ENCODE data around the gene KCNIP1.

KCNIP1 gene

GRCh38 chr5:170563824-170564567 lies 60.2 kb downstream of the KCNIP1 start:
- H3K36me3 ChIP-seq, result no peaks in the 10 kb centered on the region
- TF ChIP-seq CTCF (IDR thresholded peaks at IDR 0.05; ENCODE audit: low read depth, low read length), result no peak
- peaks cover 7% of the 10 kb centered on the region for H3K27me3 ChIP-seq
- H3K4me3 ChIP-seq (ENCODE audit: low read depth, low read length), result no peak overlapping the region
- no peaks in the 10 kb centered on the region for H3K4me1 ChIP-seq
- no peak for DNase-seq
- no peaks in the 10 kb centered on the region for H3K9me3 ChIP-seq

GRCh38 chr5:170565072-170565471 lies 61.3 kb downstream of the KCNIP1 start:
- Histone ChIP-seq H3K36me3 (no peaks in the 10 kb centered on the region), H3K4me3 (ENCODE audit: low read depth, low read length) (no peak overlapping the region), H3K4me1 (no peaks in the 10 kb centered on the region), H3K27me3 (peaks cover 16% of the 10 kb centered on the region), H3K9me3 (no peaks in the 10 kb centered on the region)
- no peak for TF ChIP-seq CTCF (IDR thresholded peaks at IDR 0.05; ENCODE audit: low read depth, low read length)
- DNase-seq, result no peak

GRCh38 chr5:170569101-170569500 lies 65.3 kb downstream of the KCNIP1 start:
- no peaks in the 10 kb centered on the region for H3K9me3 ChIP-seq
- no peak overlapping the region for H3K4me3 ChIP-seq (ENCODE audit: low read depth, low read length)
- no peaks in the 10 kb centered on the region for H3K4me1 ChIP-seq
- peaks cover 45% of the 10 kb centered on the region for H3K27me3 ChIP-seq
- TF ChIP-seq CTCF (IDR thresholded peaks at IDR 0.05; ENCODE audit: low read depth, low read length), result no peak
- DNase-seq, result no peak
- H3K36me3 ChIP-seq, result no peaks in the 10 kb centered on the region

- peaks cover 45% of the 10 kb centered on the region for H3K27me3 ChIP-seq
- no peak for DNase-seq
- H3K4me3 ChIP-seq (ENCODE audit: low read depth, low read length), result no peak overlapping the region
- no peaks in the 10 kb centered on the region for H3K9me3 ChIP-seq
- no peak for TF ChIP-seq CTCF (IDR thresholded peaks at IDR 0.05; ENCODE audit: low read depth, low read length)
- no peaks in the 10 kb centered on the region for H3K4me1 ChIP-seq
- no peaks in the 10 kb centered on the region for H3K36me3 ChIP-seq
These were observed 66.7 kb downstream of the KCNIP1 start for GRCh38 chr5:170570476-170570875.

GRCh38 chr5:170571281-170571731 lies 67.5 kb downstream of the KCNIP1 start:
- Histone ChIP-seq H3K9me3 (no peaks in the 10 kb centered on the region), H3K27me3 (peaks cover 45% of the 10 kb centered on the region), H3K4me3 (ENCODE audit: low read depth, low read length) (no peak overlapping the region), H3K4me1 (no peaks in the 10 kb centered on the region), H3K36me3 (no peaks in the 10 kb centered on the region)
- no peak for TF ChIP-seq CTCF (IDR thresholded peaks at IDR 0.05; ENCODE audit: low read depth, low read length)
- DNase-seq, result no peak

Measured in BE2C (cell line).